ENCODE data around the gene PTPN14.
"Not testable (repeated sequence)": the region's sequence is repeated elsewhere in the genome, so short reads cannot be mapped to it uniquely, and the experiment has no call there.

The PTPN14 gene

DNA sequence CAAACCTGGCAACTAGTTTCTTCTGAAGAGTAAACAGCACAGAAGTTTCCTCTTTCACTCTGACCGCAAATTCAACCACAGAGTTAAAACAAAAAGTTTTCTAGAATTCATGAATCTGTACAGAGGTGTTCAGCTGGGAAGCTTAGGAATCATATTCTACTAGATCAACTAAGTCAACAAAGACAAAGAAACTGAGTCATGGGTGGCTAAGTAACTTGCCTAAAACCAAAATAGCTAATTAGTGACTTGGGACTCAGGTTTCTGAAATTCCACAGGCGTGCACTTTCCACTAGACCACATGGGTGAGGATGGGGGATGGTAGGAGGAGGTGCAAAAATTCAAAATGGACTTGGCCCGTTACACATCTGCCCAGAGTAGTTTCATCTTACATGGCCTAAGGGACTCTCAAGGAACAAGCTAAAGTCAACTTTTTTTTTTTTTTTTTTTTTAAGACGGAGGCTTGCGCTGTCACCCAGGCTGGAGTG is 25.8 kb downstream of the PTPN14 start:
- peak; percentile 53 for DNase-seq (ENCODE audit: low read depth)
- TF ChIP-seq, protein P1, sequence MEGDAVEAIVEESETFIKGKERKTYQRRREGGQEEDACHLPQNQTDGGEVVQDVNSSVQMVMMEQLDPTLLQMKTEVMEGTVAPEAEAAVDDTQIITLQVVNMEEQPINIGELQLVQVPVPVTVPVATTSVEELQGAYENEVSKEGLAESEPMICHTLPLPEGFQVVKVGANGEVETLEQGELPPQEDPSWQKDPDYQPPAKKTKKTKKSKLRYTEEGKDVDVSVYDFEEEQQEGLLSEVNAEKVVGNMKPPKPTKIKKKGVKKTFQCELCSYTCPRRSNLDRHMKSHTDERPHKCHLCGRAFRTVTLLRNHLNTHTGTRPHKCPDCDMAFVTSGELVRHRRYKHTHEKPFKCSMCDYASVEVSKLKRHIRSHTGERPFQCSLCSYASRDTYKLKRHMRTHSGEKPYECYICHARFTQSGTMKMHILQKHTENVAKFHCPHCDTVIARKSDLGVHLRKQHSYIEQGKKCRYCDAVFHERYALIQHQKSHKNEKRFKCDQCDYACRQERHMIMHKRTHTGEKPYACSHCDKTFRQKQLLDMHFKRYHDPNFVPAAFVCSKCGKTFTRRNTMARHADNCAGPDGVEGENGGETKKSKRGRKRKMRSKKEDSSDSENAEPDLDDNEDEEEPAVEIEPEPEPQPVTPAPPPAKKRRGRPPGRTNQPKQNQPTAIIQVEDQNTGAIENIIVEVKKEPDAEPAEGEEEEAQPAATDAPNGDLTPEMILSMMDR (conservative IDR thresholded peaks at IDR 0.05; ENCODE audit: control insufficient read depth, insufficient read depth, low read depth, low read length): no peak
- H3K4me3 ChIP-seq (ENCODE audit: control insufficient read depth, low read depth, low read length): no peak overlapping the region

DNA sequence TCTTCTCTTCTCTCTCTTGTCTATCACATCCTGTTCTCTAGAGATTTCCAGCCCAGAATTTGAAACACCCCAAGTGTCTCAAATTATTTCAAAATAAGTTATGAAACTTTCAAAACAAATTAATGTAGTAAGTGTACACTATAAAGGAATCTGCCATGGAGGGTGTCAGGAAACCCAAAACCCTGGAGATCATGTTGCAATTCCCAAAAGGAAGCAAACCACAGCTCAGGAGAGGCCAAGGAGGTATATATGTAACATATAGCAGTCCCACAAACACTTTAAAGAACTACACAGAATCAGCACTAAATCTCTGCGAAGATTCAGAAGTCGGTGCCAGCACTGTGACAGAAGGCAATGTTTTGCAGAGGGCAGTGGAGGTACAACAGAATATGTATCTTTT is 26.6 kb downstream of the PTPN14 start:
- TF ChIP-seq, protein P1 (conservative IDR thresholded peaks at IDR 0.05; ENCODE audit: control insufficient read depth, insufficient read depth, low read depth, low read length): no peak

DNA sequence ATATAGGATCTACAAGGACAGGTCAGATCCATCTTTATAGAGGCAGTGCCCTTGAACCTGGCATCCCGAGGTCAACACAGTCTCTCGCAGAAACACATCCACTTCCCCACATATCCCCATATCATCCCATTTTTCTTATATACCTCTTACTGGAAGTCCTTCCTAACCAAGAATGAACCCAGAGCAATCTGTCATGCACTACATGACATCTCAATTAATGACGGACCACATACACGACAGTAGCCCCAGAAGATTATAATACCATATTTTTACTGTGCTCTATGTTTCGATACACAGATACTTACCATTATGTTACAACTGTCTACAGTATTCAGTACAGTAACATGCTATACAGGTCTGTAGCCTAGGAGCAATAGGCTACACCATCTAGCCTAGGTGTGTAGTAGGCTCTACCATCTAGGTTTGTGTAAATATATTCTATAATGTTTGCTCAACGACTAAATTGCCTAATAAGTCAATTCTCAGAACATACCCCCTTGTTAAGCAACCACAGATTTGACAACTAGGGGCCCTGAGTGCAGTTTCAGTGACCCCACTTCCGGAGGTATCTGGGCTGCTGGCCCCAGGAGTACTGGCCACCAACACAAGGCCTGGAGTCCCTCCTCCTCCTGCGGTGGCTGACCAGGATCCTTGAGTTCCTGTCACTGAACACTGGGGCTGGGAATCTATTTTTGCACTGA is 28.1 kb downstream of the PTPN14 start:
- DNase-seq (ENCODE audit: low read depth): no peak
- no peak overlapping the region for H3K4me3 ChIP-seq (ENCODE audit: control insufficient read depth, low read depth, low read length)
- TF ChIP-seq, protein P1 (conservative IDR thresholded peaks at IDR 0.05; ENCODE audit: control insufficient read depth, insufficient read depth, low read depth, low read length): no peak

More for the DNA sequence above, 26.6 kb downstream of the PTPN14 start:
- DNase-seq (ENCODE audit: low read depth): peak; percentile 32
- no peak overlapping the region for H3K4me3 ChIP-seq (ENCODE audit: control insufficient read depth, low read depth, low read length)

DNA sequence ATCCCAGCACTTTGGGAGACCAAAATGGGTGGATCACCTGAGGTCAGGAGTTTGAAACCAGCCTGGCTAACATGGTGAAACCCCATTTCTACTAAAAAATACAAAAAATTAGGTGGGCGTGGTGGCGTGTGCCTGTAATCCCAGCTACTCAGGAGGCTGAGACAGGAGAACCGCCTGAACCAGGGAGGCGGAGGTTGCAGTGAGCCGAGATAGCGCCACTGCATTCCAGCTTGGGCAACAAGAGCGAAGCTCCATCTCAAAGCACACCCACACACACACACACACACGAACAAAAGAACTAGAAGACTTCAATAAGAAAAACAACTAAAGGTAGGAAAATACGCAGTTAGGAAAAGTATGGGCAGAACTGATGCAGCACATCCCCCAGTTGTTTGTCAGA is 29.9 kb downstream of the PTPN14 start:
- DNase-seq (ENCODE audit: low read depth); H3K4me3 ChIP-seq (ENCODE audit: control insufficient read depth, low read depth, low read length): not testable (repeated sequence)

DNA sequence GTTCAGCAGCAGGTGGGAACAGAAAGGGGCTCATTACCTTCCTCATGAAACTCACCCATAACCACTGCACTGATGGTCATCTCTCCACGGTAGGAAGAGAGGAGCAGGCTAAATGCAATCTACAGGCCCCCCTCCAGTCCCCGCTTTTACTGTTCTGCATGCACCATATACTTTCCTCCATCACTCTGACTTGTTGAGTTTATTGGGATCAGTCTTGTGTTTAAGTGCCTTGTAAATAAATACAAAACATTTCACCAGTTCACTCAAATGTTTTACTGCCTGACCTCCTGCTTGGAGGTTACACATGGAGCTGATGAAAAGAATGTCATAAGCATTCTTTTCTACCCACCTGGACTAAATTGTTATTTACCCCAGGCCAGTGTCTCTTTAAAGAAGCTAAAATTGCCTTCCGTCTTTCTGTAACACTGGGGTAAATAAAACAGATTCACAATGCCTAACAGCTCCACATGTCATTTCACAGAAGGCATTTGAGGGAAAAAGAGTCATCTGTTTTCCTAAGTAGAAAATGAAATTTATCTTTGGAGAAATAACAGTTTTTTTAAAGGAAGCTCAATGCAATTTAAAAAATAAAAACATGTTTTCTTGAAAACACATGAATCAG is 30.7 kb downstream of the PTPN14 start:
- DNase-seq (ENCODE audit: low read depth): no peak
- no peak overlapping the region for H3K4me3 ChIP-seq (ENCODE audit: control insufficient read depth, low read depth, low read length)
- TF ChIP-seq, protein P1 (conservative IDR thresholded peaks at IDR 0.05; ENCODE audit: control insufficient read depth, insufficient read depth, low read depth, low read length): no peak

DNA sequence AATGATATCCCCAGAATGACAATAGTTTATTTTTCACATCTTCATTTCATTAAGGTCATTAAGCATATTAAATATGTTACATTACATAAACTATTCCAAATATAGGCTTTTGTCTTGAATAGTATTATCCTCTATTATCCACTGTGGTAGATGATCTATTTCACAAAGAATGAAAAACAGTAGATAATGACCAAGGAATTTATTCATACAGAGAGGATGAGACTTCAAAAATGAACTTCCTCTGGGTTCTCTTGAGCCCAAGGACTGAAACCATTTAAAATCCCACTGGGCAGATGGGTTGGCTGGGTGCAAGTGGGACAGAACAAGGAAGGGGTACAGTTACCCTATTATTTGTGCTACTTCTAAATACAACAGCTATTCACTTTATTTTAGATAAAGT is 33.0 kb downstream of the PTPN14 start:
- TF ChIP-seq, protein P1 (conservative IDR thresholded peaks at IDR 0.05; ENCODE audit: control insufficient read depth, insufficient read depth, low read depth, low read length): no peak
- no peak for DNase-seq (ENCODE audit: low read depth)
- H3K4me3 ChIP-seq (ENCODE audit: control insufficient read depth, low read depth, low read length): no peak overlapping the region
